Uterus (tissue), 4 donors: ENCODE data around the gene GREB1. TPM values are rescaled to one million over a fixed set of nuclear protein-coding genes. Genes with fewer than 3 reads are reported as not detected.

Experiments
- DNase-seq, 2 donors: peaks; one replicate each; pipeline ENCODE4 v3.0.0-alpha.2; 2019 to 2020
- H3K27ac ChIP-seq, 2 donors: fragments of 200-600 bp; sonication (generic); 1 replicate in 1 of 2; 2 replicates in 1 of 2; pipeline ENCODE4 v1.5.1; 2016 to 2018
- H3K27me3 ChIP-seq, 2 donors: fragments of 200-600 bp; sonication (generic); one replicate each; pipeline ENCODE4 v1.5.1; 2018 to 2019; ENCODE audit warnings: control low read depth in 1 of 2
- H3K36me3 ChIP-seq, 2 donors: fragments of 200-600 bp; sonication (generic); one replicate each; pipeline ENCODE4 v1.5.1; 2019; ENCODE audit warnings: control low read depth in 1 of 2
- H3K4me1 ChIP-seq, 2 donors: fragments of 200-600 bp; sonication (generic); one replicate each; pipeline ENCODE4 v1.5.1; 2018 to 2019; ENCODE audit warnings: control low read depth in 1 of 2
- H3K4me3 ChIP-seq, 2 donors: fragments of 200-600 bp; sonication (generic); 1 replicate in 1 of 2; 2 replicates in 1 of 2; pipeline ENCODE4 v1.5.1; 2018 to 2019; ENCODE audit warnings: mild to moderate bottlenecking in 1 of 2
- H3K9me3 ChIP-seq, 2 donors: fragments of 200-600 bp; sonication (generic); one replicate each; pipeline ENCODE4 v1.5.1; 2019; ENCODE audit warnings: control low read depth in 1 of 2
- CTCF ChIP-seq, 4 experiments: fragments of 200-600 bp in 2 of 4; fragments of 450-650 bp in 2 of 4; sonication (generic) in 2 of 4; IDR thresholded peaks; one replicate each; pipeline ENCODE4 v1.5.1; 2016 to 2019; ENCODE audit warnings: antibody characterized with exemption in 4 of 4, mild to moderate bottlenecking in 2 of 4, moderate library complexity in 1 of 4
- POLR2A ChIP-seq, 2 donors: fragments of 450-650 bp; IDR thresholded peaks; one replicate each; pipeline ENCODE4 v1.6.1; 2016; ENCODE audit warnings: antibody characterized with exemption in 2 of 2, mild to moderate bottlenecking in 1 of 2, moderate library complexity in 1 of 2
- intact Hi-C: fragments of 100-400 bp; cut with DNase I; formaldehyde crosslinking; loops from one replicate; pipeline ENCODE4 v1.15.1; 2023; ENCODE audit warnings: low total_unique reads
- total RNA-seq, 4 donors: library from RNA; depleted of rRNA in 3 of 4; stranded (reverse); fragments of >200 nt in 3 of 4; gene quantifications; one replicate each; pipeline versions ENCODE4 v1.1.0 to v1.2.4, GENCODE V29; 2014 to 2023
- donor health status: DM: yes; HTN: yes; CAD: no.

GREB1 gene
- total RNA-seq, 4 donors from 2014 or later = 20.3 to 166 (median 78.8) TPM

- intact Hi-C loops = no loop called here
- Histone ChIP-seq H3K27me3 (no peaks in the 10 kb centered on the region), H3K4me3 (no peak overlapping the region), H3K9me3 (no peaks in the 10 kb centered on the region), H3K36me3 (no peaks in the 10 kb centered on the region), H3K4me1 (peaks cover 4 to 5% of the 10 kb centered on the region in 2 donors), H3K27ac (no peak overlapping the region)
- no peak for TF ChIP-seq POLR2A (IDR thresholded peaks at IDR 0.05)
- no peak for TF ChIP-seq CTCF (IDR thresholded peaks at IDR 0.05)
- no peak for DNase-seq
Observed at GRCh38 chr2:11551569-11552259, 17.9 kb downstream of the GREB1 start.

- intact Hi-C loops = no loop called here
- no peak for TF ChIP-seq POLR2A (IDR thresholded peaks at IDR 0.05)
- TF ChIP-seq CTCF (IDR thresholded peaks at IDR 0.05) = no peak
- H3K27ac ChIP-seq = no peak overlapping the region
Observed at GRCh38 chr2:11552260-11552638, 18.4 kb downstream of the GREB1 start.

GRCh38 chr2:11553661-11554398 lies 20.0 kb downstream of the GREB1 start:
- Histone ChIP-seq H3K27ac (peak overlapping the region in 1 of 2 donors; percentile 33), H3K9me3 (no peaks in the 10 kb centered on the region), H3K36me3 (no peaks in the 10 kb centered on the region), H3K4me1 (peaks cover 4 to 5% of the 10 kb centered on the region in 2 donors), H3K27me3 (no peaks in the 10 kb centered on the region), H3K4me3 (peak overlapping the region in 1 of 2 donors; percentile 8)
- TF ChIP-seq POLR2A (IDR thresholded peaks at IDR 0.05) = no peak
- no peak for TF ChIP-seq CTCF (IDR thresholded peaks at IDR 0.05)
- intact Hi-C loops = no loop called here
- DNase-seq = no peak

More at GRCh38 chr2:11552260-11552638, 18.4 kb downstream of the GREB1 start:
- no peak for DNase-seq
- H3K9me3 ChIP-seq = no peaks in the 10 kb centered on the region
- no peaks in the 10 kb centered on the region for H3K36me3 ChIP-seq
- H3K27me3 ChIP-seq = no peaks in the 10 kb centered on the region
- H3K4me1 ChIP-seq = peaks cover 4 to 5% of the 10 kb centered on the region in 2 donors
- H3K4me3 ChIP-seq = no peak overlapping the region

- intact Hi-C loops = no loop called here
- Histone ChIP-seq H3K4me3 (peak overlapping the region in 1 of 2 donors; percentile 8), H3K36me3 (no peaks in the 10 kb centered on the region), H3K27me3 (no peaks in the 10 kb centered on the region), H3K27ac (peak overlapping the region in 1 of 2 donors; percentile 33), H3K9me3 (no peaks in the 10 kb centered on the region), H3K4me1 (peaks cover 4 to 5% of the 10 kb centered on the region in 2 donors)
- TF ChIP-seq CTCF (IDR thresholded peaks at IDR 0.05) (no peak), POLR2A (IDR thresholded peaks at IDR 0.05) (no peak)
- no peak for DNase-seq
Observed at GRCh38 chr2:11554399-11554716, 20.5 kb downstream of the GREB1 start.
